Measurements from ENCODE around the gene EGFL7. TPM values are rescaled to one million over a fixed set of nuclear protein-coding genes. Genes with fewer than 3 reads are reported as not detected.

Gene EGFL7
- total and polyA plus RNA-seq, 7 donors = 34.7 to 73.4 (median 48.6) TPM

- no peaks in the 10 kb centered on the region for H3K9me3 ChIP-seq
- no peaks in the 10 kb centered on the region for H3K36me3 ChIP-seq (ENCODE audit: insufficient read depth in 1 of 2, low read depth in 1 of 2)
- H3K27ac ChIP-seq = peak overlapping the region; percentile 76
- intact Hi-C loops (cut with DNase I) = no loop called here
- no peak for TF ChIP-seq CTCF (IDR thresholded peaks at IDR 0.05)
- ATAC-seq = no peak
- peak overlapping the region; percentile 70 for H3K4me3 ChIP-seq
- DNase-seq = peak in 1 of 2 donors; percentile 21
- 65 to 72% (median 72%) methylated on average over 13 of the region's 13 CpGs for WGBS, 3 donors
- H3K4me1 ChIP-seq = no peaks in the 10 kb centered on the region
- peaks cover 0 to 58% (median 8%) of the 10 kb centered on the region in 3 donors for H3K27me3 ChIP-seq (ENCODE audit: insufficient read depth in 3 of 3, low read length in 2 of 3)
Measured at GRCh38 chr9:136660971-136661550, 1.7 kb upstream of the EGFL7 start.

DNA sequence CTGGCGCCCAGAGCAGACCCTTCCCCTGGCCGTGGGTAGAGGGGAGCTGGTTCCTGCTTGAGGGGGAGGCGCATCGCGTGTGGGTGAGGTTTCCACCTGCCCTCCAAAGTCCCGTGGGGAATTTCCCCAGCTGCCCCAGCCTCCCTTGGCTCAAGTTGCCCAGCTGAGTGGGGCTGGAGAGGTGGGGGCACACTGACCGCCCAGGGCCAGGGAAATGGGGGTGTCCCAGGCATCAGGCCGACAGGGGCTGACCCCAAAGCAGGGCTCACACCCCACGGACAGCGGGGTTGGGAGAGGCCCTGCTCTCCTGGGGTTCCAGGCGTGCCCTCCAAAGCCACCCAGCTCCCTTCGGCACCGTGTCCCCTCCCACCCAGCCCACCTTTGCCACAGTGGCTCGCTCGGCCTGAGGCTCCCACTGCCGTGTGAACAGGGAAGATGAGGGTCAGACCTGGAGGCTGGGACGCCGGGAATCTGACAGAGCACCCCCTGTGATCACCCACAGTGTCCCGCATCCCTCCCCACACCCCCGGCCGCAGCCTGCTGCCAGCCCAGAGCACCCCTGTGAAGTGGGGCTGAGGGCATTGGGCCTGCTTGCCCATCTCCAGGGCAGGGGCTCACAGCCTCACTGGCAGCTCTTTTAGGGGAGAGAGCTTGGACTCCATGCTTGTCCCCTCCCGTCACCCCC is 933 bp upstream of the EGFL7 start:
- 68 to 73% (median 71%) methylated on average over 15 to 22 of the region's 22 CpGs for WGBS, 3 donors
- H3K4me1 ChIP-seq = no peaks in the 10 kb centered on the region
- peaks cover 0 to 51% (median 10%) of the 10 kb centered on the region in 3 donors for H3K27me3 ChIP-seq (ENCODE audit: insufficient read depth in 3 of 3, low read length in 2 of 3)
- TF ChIP-seq CTCF (IDR thresholded peaks at IDR 0.05) = no peak
- DNase-seq (no peak), ATAC-seq (no peak)
- H3K36me3 ChIP-seq (ENCODE audit: insufficient read depth in 1 of 2, low read depth in 1 of 2) = no peaks in the 10 kb centered on the region
- no peaks in the 10 kb centered on the region for H3K9me3 ChIP-seq
- intact Hi-C loops (cut with DNase I) = no loop called here
- H3K27ac ChIP-seq = peak overlapping the region; percentile 76
- H3K4me3 ChIP-seq = peak overlapping the region; percentile 70

- Histone ChIP-seq H3K4me3 (peak overlapping the region; percentile 70), H3K36me3 (ENCODE audit: insufficient read depth in 1 of 2, low read depth in 1 of 2) (no peaks in the 10 kb centered on the region), H3K27me3 (ENCODE audit: insufficient read depth in 3 of 3, low read length in 2 of 3) (peaks cover 0 to 45% (median 10%) of the 10 kb centered on the region in 3 donors), H3K4me1 (no peaks in the 10 kb centered on the region), H3K9me3 (no peaks in the 10 kb centered on the region), H3K27ac (peak overlapping the region; percentile 76)
- TF ChIP-seq CTCF (IDR thresholded peaks at IDR 0.05) = no peak
- WGBS, 3 donors = 71 to 77% (median 73%) methylated on average over 10 of the region's 10 CpGs
- intact Hi-C loops (cut with DNase I) = no loop called here
- ATAC-seq (peak in 2 of 4 donors; percentile 7 to 13), DNase-seq (no peak)
Measured at GRCh38 chr9:136662326-136662655, 425 bp upstream of the EGFL7 start.

GRCh38 chr9:136664000-136664915 is 1.5 kb downstream of the EGFL7 start:
- peak overlapping the region; percentile 74 for H3K27ac ChIP-seq
- intact Hi-C loops (cut with DNase I) = no loop called here
- WGBS, 3 donors = 74 to 80% (median 76%) methylated on average over 27 of the region's 27 CpGs
- no peak for TF ChIP-seq CTCF (IDR thresholded peaks at IDR 0.05)
- H3K4me1 ChIP-seq = no peaks in the 10 kb centered on the region
- ATAC-seq (no peak), DNase-seq (no peak)
- H3K9me3 ChIP-seq = no peaks in the 10 kb centered on the region
- H3K4me3 ChIP-seq = peak overlapping the region; percentile 70
- peaks cover 0 to 28% (median 7%) of the 10 kb centered on the region in 3 donors for H3K27me3 ChIP-seq (ENCODE audit: insufficient read depth in 3 of 3, low read length in 2 of 3)
- H3K36me3 ChIP-seq (ENCODE audit: insufficient read depth in 1 of 2, low read depth in 1 of 2) = no peaks in the 10 kb centered on the region
